HEK293 (cell line): ENCODE results near the gene C1orf167.

Experiments
- CTCF ChIA-PET: fragments of 350-600 bp; formaldehyde crosslinking; extraction: SDS; loops from one replicate; lab custom pipeline; 2021; ENCODE audit warnings: antibody characterized with exemption; lab: Yijun Ruan, JAX
- POLR2A ChIA-PET: fragments of 300-600 bp; formaldehyde crosslinking; extraction: SDS; loops from one replicate; lab custom pipeline; 2020; ENCODE audit warnings: antibody characterized with exemption, inconsistent platforms; lab: Yijun Ruan, JAX
- H3K27ac ChIP-seq: fragments of 200-500 bp; sonication (Bioruptor generic); 2 replicates; pipeline ENCODE4 v1.5.1; 2014; ENCODE audit warnings: low read depth, low read length, control low read depth, inconsistent platforms; ENCODE audit errors: extremely low read depth
- H3K36me3 ChIP-seq, 2 experiments: fragments of 200-500 bp in 1 of 2; sonication (Bioruptor generic) in 1 of 2; 1 replicate in 1 of 2; 2 replicates in 1 of 2; pipeline ENCODE4 v1.5.1; 2014 to 2017; ENCODE audit warnings: inconsistent platforms in 2 of 2, low read length in 2 of 2; ENCODE audit not compliant: control insufficient read depth in 2 of 2, insufficient read depth in 1 of 2
- H3K4me1 ChIP-seq: fragments of 200-500 bp; sonication (Bioruptor generic); 2 replicates; pipeline ENCODE4 v1.5.1; 2014; ENCODE audit warnings: mild to moderate bottlenecking, low read length, inconsistent platforms; ENCODE audit not compliant: control insufficient read depth, insufficient read depth
- H3K4me3 ChIP-seq: 2 replicates; pipeline ENCODE4 v1.5.1; 2011; ENCODE audit warnings: low read depth, mild to moderate bottlenecking, control low read depth, low read length, moderate library complexity
- H3K9me3 ChIP-seq: fragments of 200-500 bp; sonication (Bioruptor generic); 2 replicates; pipeline ENCODE4 v1.5.1; 2014; ENCODE audit warnings: low read depth, low read length, inconsistent platforms; ENCODE audit not compliant: control insufficient read depth, insufficient read depth
- GFI1B ChIP-seq: fragments of 450-650 bp; formaldehyde crosslinking; IDR thresholded peaks from 2 replicates; pipeline ENCODE4 v1.5.1; 2016; ENCODE audit warnings: missing biosample characterization, missing genetic modification characterization
- ZFP41 ChIP-seq: fragments of 450-650 bp; formaldehyde crosslinking; IDR thresholded peaks from 2 replicates; pipeline ENCODE4 v1.5.1; 2016; ENCODE audit warnings: missing biosample characterization, missing genetic modification characterization, borderline replicate concordance
- ZNF155 ChIP-seq: fragments of 450-650 bp; formaldehyde crosslinking; IDR thresholded peaks from 2 replicates; pipeline ENCODE4 v1.5.1; 2016; ENCODE audit warnings: missing biosample characterization, missing genetic modification characterization
- ZNF266 ChIP-seq: fragments of 450-650 bp; formaldehyde crosslinking; IDR thresholded peaks from 2 replicates; pipeline ENCODE4 v1.5.1; 2016; ENCODE audit warnings: missing biosample characterization, missing genetic modification characterization, low read depth
- ZNF37A ChIP-seq: fragments of 450-650 bp; IDR thresholded peaks from 2 replicates; pipeline ENCODE4 v1.5.1; 2018; ENCODE audit warnings: missing biosample characterization, missing genetic modification characterization
- ZNF514 ChIP-seq: fragments of 450-650 bp; formaldehyde crosslinking; IDR thresholded peaks from 2 replicates; pipeline ENCODE4 v1.5.1; 2016; ENCODE audit warnings: missing biosample characterization, missing genetic modification characterization
- ZNF530 ChIP-seq: fragments of 450-650 bp; formaldehyde crosslinking; IDR thresholded peaks from 2 replicates; pipeline ENCODE4 v1.5.1; 2016; ENCODE audit warnings: low read depth, missing biosample characterization, missing genetic modification characterization
- ZNF791 ChIP-seq: fragments of 450-650 bp; formaldehyde crosslinking; IDR thresholded peaks from 2 replicates; pipeline ENCODE4 v1.5.1; 2016; ENCODE audit warnings: missing biosample characterization, missing genetic modification characterization
- ZNF843 ChIP-seq: fragments of 450-650 bp; formaldehyde crosslinking; IDR thresholded peaks from 2 replicates; pipeline ENCODE4 v1.5.1; 2016; ENCODE audit warnings: missing biosample characterization, missing genetic modification characterization
- TF ChIP-seq, protein P1 (sequence below): fragments of 450-650 bp; formaldehyde crosslinking; optimal IDR thresholded peaks from 2 replicates; pipeline ENCODE3; 2016; ENCODE audit warnings: missing biosample characterization, mild to moderate bottlenecking, missing genetic modification characterization
- TF ChIP-seq, protein P2 (sequence below): fragments of 450-650 bp; formaldehyde crosslinking; IDR thresholded peaks from 2 replicates; pipeline ENCODE4 v1.5.1; 2016; ENCODE audit warnings: missing biosample characterization, missing genetic modification characterization
- TF ChIP-seq, protein P3 (sequence below): fragments of 450-650 bp; formaldehyde crosslinking; IDR thresholded peaks from 2 replicates; pipeline ENCODE4 v1.5.1; 2017; ENCODE audit warnings: missing biosample characterization, missing genetic modification characterization

C1orf167 gene

DNA sequence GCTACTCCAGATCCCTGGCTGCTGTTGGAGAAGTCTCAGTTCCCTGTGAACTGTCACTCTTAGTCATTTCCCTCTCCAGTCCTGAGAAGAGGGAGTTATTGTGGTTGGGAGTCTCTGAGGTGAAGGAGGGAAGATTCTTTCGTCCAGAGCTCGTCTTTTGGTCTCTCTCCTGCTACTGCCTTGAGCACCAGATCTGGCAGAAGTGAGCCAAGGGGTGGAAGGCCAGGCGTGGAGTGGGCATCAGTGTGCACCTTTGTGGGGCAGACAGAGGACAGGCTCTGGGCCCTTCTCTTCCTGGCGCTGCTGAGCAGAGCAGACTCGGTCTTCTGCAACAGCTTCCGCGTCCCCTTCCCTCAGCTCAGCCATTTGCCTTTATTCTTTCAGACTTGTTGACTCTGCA lies 63.1 kb downstream of the C1orf167 start:
- H3K4me3 ChIP-seq, result no peak overlapping the region
- ChIA-PET POLR2A (no interaction called here), CTCF (interaction anchor here (0.8 to 1.4 kb wide), 2 partner anchors 13 to 68 kb away, joined by 4 to 7 read pairs; no protein-coding TSS in a partner anchor)
- H3K4me1 ChIP-seq, result no peaks in the 10 kb centered on the region
- H3K9me3 ChIP-seq, result no peaks in the 10 kb centered on the region
- H3K36me3 ChIP-seq, result peaks cover 5 to 87% of the 10 kb centered on the region in 2 experiments; a peak in 2 of 3 replicates
- TF ChIP-seq ZNF843 (tag by site-specific recombination) (no peak), ZNF155 (tag by site-specific recombination) (no peak), GFI1B (tag by site-specific recombination) (no peak)
- H3K27ac ChIP-seq, result no peak overlapping the region

DNA sequence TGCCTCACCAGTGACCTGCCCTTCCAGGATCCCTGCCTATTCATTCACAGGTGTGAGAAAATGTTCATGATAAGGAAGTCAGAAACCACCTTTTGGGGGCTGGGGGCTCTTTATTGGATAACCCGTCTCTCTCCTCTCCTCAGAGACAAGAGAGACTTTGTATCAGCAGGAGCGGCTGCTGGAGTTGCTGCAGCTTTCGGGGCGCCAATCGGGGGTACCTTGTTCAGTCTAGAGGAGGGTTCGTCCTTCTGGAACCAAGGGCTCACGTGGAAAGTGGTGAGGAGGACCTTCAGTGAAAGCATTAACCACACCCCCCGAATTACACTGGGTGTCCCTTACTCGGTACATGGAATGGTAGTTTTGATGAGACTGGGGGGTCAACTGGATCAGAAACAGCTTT lies 65.0 kb downstream of the C1orf167 start:
- no peak for TF ChIP-seq ZNF266
- Histone ChIP-seq H3K4me1 (no peaks in the 10 kb centered on the region), H3K9me3 (no peaks in the 10 kb centered on the region), H3K4me3 (no peak overlapping the region), H3K36me3 (peaks cover 0 to 90% of the 10 kb centered on the region in 2 experiments; a peak in 2 of 3 replicates), H3K27ac (no peak overlapping the region)
- CTCF ChIA-PET, result no interaction called here
- POLR2A ChIA-PET, result interaction anchor here (0.7 kb wide), 1 partner anchor 280 kb away, joined by 10 read pairs; no protein-coding TSS in a partner anchor

DNA sequence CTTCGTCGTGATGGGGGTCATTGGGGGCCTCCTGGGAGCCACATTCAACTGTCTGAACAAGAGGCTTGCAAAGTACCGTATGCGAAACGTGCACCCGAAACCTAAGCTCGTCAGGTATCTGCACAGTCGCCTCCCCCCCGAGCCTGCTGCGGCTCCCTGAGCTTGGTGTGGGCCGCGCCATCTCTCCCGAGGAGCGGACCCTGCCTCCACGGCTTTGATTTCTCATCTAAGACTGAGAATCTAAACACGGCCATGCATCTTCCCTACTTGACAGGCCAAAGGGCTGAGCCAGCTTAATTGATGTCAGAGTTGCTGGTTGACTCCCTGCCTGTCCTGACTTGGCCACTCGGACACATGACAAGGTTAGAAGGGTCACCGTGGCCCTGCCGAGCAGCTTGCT lies 66.5 kb downstream of the C1orf167 start:
- Histone ChIP-seq H3K27ac (no peak overlapping the region), H3K36me3 (peaks cover 0 to 92% of the 10 kb centered on the region in 2 experiments; a peak in 2 of 3 replicates), H3K9me3 (no peaks in the 10 kb centered on the region)
- TF ChIP-seq, protein P1, sequence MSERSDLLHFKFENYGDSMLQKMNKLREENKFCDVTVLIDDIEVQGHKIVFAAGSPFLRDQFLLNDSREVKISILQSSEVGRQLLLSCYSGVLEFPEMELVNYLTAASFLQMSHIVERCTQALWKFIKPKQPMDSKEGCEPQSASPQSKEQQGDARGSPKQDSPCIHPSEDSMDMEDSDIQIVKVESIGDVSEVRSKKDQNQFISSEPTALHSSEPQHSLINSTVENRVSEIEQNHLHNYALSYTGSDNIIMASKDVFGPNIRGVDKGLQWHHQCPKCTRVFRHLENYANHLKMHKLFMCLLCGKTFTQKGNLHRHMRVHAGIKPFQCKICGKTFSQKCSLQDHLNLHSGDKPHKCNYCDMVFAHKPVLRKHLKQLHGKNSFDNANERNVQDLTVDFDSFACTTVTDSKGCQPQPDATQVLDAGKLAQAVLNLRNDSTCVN (tag by site-specific recombination), result no peak
- TF ChIP-seq, protein P2, sequence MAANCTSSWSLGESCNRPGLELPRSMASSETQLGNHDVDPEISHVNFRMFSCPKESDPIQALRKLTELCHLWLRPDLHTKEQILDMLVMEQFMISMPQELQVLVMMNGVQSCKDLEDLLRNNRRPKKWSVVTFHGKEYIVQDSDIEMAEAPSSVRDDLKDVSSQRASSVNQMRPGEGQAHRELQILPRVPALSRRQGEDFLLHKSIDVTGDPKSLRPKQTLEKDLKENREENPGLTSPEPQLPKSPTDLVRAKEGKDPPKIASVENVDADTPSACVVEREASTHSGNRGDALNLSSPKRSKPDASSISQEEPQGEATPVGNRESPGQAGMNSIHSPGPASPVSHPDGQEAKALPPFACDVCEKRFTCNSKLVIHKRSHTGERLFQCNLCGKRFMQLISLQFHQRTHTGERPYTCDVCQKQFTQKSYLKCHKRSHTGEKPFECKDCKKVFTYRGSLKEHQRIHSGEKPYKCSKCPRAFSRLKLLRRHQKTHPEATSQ (tag by site-specific recombination), result no peak
- TF ChIP-seq ZNF37A (no peak), ZNF791 (tag by site-specific recombination) (no peak), ZNF514 (tag by site-specific recombination) (no peak), ZFP41 (tag by site-specific recombination) (no peak), ZNF530 (tag by site-specific recombination) (no peak)
- TF ChIP-seq, protein P3, sequence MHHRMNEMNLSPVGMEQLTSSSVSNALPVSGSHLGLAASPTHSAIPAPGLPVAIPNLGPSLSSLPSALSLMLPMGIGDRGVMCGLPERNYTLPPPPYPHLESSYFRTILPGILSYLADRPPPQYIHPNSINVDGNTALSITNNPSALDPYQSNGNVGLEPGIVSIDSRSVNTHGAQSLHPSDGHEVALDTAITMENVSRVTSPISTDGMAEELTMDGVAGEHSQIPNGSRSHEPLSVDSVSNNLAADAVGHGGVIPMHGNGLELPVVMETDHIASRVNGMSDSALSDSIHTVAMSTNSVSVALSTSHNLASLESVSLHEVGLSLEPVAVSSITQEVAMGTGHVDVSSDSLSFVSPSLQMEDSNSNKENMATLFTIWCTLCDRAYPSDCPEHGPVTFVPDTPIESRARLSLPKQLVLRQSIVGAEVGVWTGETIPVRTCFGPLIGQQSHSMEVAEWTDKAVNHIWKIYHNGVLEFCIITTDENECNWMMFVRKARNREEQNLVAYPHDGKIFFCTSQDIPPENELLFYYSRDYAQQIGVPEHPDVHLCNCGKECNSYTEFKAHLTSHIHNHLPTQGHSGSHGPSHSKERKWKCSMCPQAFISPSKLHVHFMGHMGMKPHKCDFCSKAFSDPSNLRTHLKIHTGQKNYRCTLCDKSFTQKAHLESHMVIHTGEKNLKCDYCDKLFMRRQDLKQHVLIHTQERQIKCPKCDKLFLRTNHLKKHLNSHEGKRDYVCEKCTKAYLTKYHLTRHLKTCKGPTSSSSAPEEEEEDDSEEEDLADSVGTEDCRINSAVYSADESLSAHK (tag by site-specific recombination), result no peak
- TF ChIP-seq, all 188 proteins: peak for 0
- POLR2A ChIA-PET, result interaction anchor here (0.6 kb wide), 1 partner anchor 798 kb away, joined by 3 read pairs; no protein-coding TSS in a partner anchor
- Histone ChIP-seq H3K4me3 (no peak overlapping the region), H3K4me1 (no peaks in the 10 kb centered on the region)
- CTCF ChIA-PET, result interaction anchor here (1.3 to 1.4 kb wide), 2 partner anchors 10 to 202 kb away, joined by 4 to 6 read pairs; no protein-coding TSS in a partner anchor
